ENCODE measurements around the gene B4GALT1. TPM values are rescaled to one million over a fixed set of nuclear protein-coding genes. Genes with fewer than 3 reads are reported as not detected.
A peak's percentile ranks its signal among the peaks of the same experiment; 100 is the strongest.

B4GALT1 gene
- total RNA-seq, 4 donors from 2014 or later = 40.9 to 59.6 (median 46.3) TPM

- intact Hi-C loops (cut with DNase I; ENCODE audit: low total_unique reads) = no loop called here
- WGBS, 2 donors = 8 to 9% methylated on average over 1 of the region's 1 CpG
- no peak for TF ChIP-seq POLR2A (IDR thresholded peaks at IDR 0.05)
- TF ChIP-seq, protein P1, sequence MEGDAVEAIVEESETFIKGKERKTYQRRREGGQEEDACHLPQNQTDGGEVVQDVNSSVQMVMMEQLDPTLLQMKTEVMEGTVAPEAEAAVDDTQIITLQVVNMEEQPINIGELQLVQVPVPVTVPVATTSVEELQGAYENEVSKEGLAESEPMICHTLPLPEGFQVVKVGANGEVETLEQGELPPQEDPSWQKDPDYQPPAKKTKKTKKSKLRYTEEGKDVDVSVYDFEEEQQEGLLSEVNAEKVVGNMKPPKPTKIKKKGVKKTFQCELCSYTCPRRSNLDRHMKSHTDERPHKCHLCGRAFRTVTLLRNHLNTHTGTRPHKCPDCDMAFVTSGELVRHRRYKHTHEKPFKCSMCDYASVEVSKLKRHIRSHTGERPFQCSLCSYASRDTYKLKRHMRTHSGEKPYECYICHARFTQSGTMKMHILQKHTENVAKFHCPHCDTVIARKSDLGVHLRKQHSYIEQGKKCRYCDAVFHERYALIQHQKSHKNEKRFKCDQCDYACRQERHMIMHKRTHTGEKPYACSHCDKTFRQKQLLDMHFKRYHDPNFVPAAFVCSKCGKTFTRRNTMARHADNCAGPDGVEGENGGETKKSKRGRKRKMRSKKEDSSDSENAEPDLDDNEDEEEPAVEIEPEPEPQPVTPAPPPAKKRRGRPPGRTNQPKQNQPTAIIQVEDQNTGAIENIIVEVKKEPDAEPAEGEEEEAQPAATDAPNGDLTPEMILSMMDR (IDR thresholded peaks at IDR 0.05) = no peak
- DNase-seq (ENCODE audit: low spot score in 2 of 2) = no peak
- no peak overlapping the region for H3K4me3 ChIP-seq (ENCODE audit: low read depth, poor library complexity, severe bottlenecking)
Observed at GRCh38 chr9:33117306-33117705, 49.8 kb downstream of the B4GALT1 start.

DNA sequence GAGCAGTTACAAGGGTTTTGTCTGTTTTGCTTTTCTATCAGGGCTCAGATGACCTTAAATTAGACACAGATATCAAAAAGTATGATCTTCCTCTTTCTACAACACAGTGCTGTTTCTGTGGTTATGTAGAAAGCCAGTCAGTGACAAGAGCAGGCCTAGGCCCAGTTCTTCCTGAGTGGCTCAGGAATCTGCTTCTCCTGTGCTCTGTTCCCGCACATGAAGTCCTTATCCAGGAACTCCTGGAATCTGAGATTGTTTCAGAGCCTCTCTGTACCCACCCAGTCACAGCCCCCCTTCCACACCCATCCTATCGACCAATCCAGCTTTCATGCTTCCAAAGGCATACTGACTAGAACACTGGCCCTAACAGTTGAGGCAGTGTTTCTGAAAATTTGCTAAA is 50.3 kb downstream of the B4GALT1 start:
- TF ChIP-seq, protein P1 (IDR thresholded peaks at IDR 0.05) = no peak
- no peak for TF ChIP-seq POLR2A (IDR thresholded peaks at IDR 0.05)
- no peak overlapping the region for H3K4me3 ChIP-seq (ENCODE audit: low read depth, poor library complexity, severe bottlenecking)
- 35 to 37% methylated on average over 2 of the region's 2 CpGs for WGBS, 2 donors
- intact Hi-C loops (cut with DNase I; ENCODE audit: low total_unique reads) = no loop called here
- no peak for DNase-seq (ENCODE audit: low spot score in 2 of 2)

GRCh38 chr9:33114746-33115145 is 52.4 kb downstream of the B4GALT1 start:
- TF ChIP-seq POLR2A (IDR thresholded peaks at IDR 0.05) = no peak
- TF ChIP-seq, protein P1 (IDR thresholded peaks at IDR 0.05) = no peak
- intact Hi-C loops (cut with DNase I; ENCODE audit: low total_unique reads) = no loop called here
- DNase-seq (ENCODE audit: low spot score in 2 of 2) = no peak
- H3K4me3 ChIP-seq (ENCODE audit: low read depth, poor library complexity, severe bottlenecking) = no peak overlapping the region
- 97 to 100% methylated on average over 3 of the region's 3 CpGs for WGBS, 2 donors

- intact Hi-C loops (cut with DNase I; ENCODE audit: low total_unique reads) = no loop called here
- peak in 1 of 2 donors; percentile 60 for DNase-seq (ENCODE audit: low spot score in 2 of 2)
- no peak overlapping the region for H3K4me3 ChIP-seq (ENCODE audit: low read depth, poor library complexity, severe bottlenecking)
- WGBS, 2 donors = 92% methylated on average over 11 of the region's 11 CpGs
- no peak for TF ChIP-seq POLR2A (IDR thresholded peaks at IDR 0.05)
- TF ChIP-seq, protein P1 (IDR thresholded peaks at IDR 0.05) = no peak
Observed at GRCh38 chr9:33113799-33114547, 53.2 kb downstream of the B4GALT1 start.

- intact Hi-C loops (cut with DNase I; ENCODE audit: low total_unique reads) = no loop called here
- no peak for TF ChIP-seq POLR2A (IDR thresholded peaks at IDR 0.05)
- TF ChIP-seq, protein P1 (IDR thresholded peaks at IDR 0.05) = no peak
- no peak overlapping the region for H3K4me3 ChIP-seq (ENCODE audit: low read depth, poor library complexity, severe bottlenecking)
- 83% methylated on average over 3 to 4 of the region's 4 CpGs for WGBS, 2 donors
- DNase-seq (ENCODE audit: low spot score in 2 of 2) = peak in 1 of 2 donors; percentile 50
Observed at GRCh38 chr9:33112094-33112493, 55.0 kb downstream of the B4GALT1 start.

GRCh38 chr9:33111631-33112030 is 55.5 kb downstream of the B4GALT1 start:
- intact Hi-C loops (cut with DNase I; ENCODE audit: low total_unique reads) = no loop called here
- WGBS, 2 donors = 87% methylated on average over 5 of the region's 5 CpGs
- no peak overlapping the region for H3K4me3 ChIP-seq (ENCODE audit: low read depth, poor library complexity, severe bottlenecking)
- no peak for TF ChIP-seq POLR2A (IDR thresholded peaks at IDR 0.05)
- TF ChIP-seq, protein P1 (IDR thresholded peaks at IDR 0.05) = no peak
- DNase-seq (ENCODE audit: low spot score in 2 of 2) = peak; percentile 6 to 57

Measured in lower leg skin (tissue), 4 donors.